GM18499 (cell line): Measurements from ENCODE around the gene MYO16.

Experiments used
- ATAC-seq: cut with Tn5 transposase; IDR thresholded peaks from one replicate; pipeline ENCODE4 v1.9.1; 2021; ENCODE audit warnings: moderate number of reproducible peaks; ENCODE audit not compliant: insufficient read depth, unreplicated experiment

MYO16 gene

GRCh38 chr13:109159650-109160309, 530.4 kb downstream of the MYO16 start:
- ATAC-seq = no peak

DNA sequence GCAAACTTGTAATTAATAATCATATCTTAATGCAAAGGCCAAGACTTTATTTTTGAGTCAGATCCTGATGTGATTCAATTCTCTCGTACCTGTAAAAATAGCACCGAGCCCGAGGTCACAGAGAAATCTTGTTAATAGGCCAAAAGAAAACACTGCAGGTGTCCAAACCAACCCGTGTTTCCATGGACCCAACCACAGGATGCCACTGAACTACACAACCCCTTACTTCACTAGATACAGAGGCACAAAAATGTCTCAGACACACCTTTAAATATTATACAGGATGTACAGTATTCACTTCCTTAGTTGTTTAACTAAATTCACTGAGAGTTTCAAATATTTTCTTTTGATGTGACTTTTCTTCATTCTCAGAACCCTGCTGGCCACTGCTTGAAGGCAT, 530.9 kb downstream of the MYO16 start:
- ATAC-seq = peak; percentile 17

GRCh38 chr13:109160887-109161669, 531.7 kb downstream of the MYO16 start:
- no peak for ATAC-seq

DNA sequence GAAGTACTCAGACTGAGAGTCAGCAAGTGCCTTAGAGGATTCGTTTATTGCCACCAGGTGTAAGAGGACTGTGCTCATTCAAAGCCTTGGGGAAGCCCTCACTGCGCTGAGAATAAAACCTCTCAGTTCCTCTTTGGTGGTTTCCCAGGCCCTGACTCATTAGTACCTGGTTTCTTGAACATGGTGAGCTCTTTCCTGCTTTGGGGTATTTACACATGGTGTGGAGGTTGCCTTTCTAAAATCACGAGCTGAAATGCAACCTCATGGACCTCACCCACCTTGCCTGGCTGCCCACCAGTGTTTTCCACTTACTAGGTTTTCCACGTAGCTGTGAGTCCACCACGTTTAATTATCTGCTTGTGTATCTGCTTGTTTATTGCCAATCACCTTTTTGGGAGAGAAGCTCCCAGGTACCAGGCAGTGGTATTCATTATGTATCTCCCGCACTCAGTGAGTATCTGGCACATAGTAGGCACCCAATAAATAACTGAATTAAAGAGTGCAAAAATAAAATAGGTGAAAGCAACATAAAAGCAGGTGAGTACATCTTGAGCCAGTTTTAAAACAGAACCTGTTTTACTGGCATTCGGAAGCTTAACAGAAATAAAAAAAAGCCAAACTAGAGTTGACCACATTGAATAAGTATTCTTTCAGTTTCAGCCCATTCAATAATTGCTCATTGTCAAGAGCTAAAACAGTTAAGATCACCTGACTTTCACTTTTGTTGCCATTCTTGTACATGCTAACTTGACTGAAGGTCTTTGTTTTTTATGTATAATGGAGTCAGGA, 533.0 kb downstream of the MYO16 start:
- peak; percentile 86 for ATAC-seq

GRCh38 chr13:109163037-109163379, 533.6 kb downstream of the MYO16 start:
- ATAC-seq = peak; percentile 6

- ATAC-seq = no peak
Measured at GRCh38 chr13:109165417-109165904, 536.0 kb downstream of the MYO16 start.

- no peak for ATAC-seq
Measured at GRCh38 chr13:109166804-109167203, 537.4 kb downstream of the MYO16 start.

DNA sequence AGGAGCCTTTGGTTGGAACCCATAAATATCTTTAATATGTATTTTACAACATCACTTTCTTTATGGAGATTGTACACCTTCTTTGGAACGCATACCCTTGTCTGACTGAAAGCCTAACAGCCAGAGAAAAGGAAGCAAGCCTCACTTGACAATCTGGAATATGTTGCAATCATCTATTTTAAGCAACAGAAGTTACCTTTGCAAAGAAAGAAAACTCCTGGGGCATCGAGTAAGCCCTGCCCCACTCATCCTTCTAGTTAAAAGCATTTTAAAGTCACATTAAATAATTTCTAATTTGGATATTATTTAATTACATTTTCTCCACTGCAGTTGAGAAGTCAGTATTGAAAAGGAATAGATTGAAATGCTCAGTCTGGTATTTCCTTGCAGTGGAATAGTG, 542.7 kb downstream of the MYO16 start:
- ATAC-seq = no peak

DNA sequence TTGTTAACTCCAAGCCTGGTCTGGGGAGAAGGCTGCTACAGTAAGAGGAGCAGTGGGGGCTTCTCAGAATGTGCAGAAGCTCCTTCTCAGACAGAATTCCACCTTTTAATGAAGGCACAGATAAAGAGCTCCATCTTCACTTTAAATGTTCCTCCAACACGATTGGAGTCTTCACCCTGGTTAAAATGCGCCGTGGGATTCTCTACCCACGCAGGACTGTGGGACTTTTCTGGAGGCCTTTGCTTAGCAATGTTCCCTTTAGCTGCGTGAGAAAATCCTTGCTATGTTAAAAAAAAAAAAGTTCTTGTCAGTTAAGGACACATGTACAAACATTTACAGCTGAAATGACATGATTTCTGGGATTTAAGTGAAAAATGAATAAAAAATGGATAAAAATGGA, 546.3 kb downstream of the MYO16 start:
- ATAC-seq = no peak

GRCh38 chr13:109180905-109181425, 551.6 kb downstream of the MYO16 start:
- no peak for ATAC-seq

DNA sequence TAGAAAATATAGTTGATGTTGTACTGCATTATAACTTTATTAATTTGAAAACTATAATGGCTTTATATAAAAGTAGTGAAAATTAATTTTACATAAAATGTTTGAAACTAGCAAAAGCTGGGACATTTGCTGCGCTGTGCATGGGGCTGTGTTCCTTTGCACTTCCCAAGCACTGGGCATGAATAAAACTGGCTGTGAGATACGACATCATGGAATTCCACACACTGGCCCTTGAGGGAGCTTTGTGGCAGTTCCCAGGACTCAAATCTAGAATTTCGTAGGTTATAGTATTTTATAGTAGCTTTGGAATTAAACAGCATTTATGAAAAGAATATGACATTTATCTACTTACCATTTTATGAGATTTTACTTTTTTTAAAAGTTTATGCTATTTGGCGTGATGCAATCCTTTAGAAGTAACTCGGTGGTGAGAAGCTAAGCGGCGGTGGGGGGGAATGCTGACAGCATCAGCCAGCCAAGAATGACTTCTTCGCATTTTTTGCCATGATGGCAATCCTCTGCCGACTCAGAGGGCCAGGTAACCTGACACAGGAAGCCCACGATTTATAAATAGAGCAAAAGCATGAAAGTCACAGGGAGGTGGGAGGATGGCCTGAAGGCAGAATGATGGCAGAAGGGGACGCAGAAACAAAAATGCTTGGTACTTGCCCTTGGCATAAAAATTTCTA, 553.5 kb downstream of the MYO16 start:
- no peak for ATAC-seq

- ATAC-seq = no peak
Measured at GRCh38 chr13:109191413-109191812, 562.0 kb downstream of the MYO16 start.

- no peak for ATAC-seq
Measured at GRCh38 chr13:109192306-109192705, 562.9 kb downstream of the MYO16 start.

GRCh38 chr13:109196948-109197347, 567.5 kb downstream of the MYO16 start:
- ATAC-seq = no peak

DNA sequence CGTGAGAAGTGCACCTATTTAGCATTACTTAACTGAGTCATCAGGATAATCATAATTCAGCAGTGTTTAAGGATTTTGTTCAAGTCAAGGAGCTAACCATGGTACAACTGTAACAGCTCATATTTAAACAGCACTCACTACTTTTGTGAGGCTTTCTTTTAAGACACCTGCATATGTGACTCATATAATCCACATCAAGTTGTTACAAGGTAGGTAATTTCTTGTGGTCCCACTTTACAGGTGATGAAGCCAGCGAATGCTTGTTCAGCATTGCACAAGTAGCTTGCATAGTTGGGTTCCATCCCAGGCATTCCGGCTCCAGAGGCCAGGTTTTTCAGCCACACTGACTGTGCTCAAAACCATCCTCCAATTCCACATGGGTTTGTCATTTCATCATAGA, 569.2 kb downstream of the MYO16 start:
- ATAC-seq = no peak

DNA sequence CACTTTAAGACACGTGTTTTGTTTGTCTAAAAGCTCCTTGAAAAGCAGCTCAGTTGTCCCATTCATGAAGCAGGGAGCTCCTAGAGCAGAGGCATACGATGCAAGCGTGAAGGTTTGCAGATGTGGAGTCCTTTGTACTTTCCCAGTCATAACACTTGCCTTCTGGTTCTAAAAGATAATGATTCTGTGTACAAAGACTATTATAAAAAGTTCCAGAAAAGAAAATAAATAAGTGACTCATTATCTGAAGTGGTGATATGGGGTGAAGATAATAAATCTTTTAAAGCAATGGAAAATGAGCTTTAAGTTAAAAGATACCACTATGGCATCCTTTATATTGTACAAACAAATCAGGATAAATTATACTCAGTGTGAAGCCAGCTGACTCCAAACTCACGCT, 569.9 kb downstream of the MYO16 start:
- ATAC-seq = no peak

GRCh38 chr13:109200556-109200955, 571.1 kb downstream of the MYO16 start:
- no peak for ATAC-seq

DNA sequence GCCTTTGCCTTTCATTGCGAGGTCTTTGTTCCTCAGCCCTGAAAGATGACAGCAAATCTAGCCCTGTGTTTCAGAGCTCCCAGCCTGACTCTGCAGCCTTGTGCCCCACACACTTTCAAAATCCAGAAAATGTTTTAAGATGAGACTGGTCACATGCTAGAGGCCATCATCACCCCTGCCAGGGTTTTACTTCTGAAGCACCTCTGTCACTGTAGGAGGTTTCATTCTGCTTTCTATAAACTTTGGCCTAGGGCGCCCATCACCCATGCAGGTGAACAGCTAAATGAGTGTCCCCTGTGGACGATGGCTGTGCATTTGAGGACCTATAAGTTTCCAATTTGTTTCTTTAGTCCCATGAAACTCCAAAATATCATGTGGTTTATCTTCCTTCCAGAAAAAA, 574.2 kb downstream of the MYO16 start:
- ATAC-seq = no peak

DNA sequence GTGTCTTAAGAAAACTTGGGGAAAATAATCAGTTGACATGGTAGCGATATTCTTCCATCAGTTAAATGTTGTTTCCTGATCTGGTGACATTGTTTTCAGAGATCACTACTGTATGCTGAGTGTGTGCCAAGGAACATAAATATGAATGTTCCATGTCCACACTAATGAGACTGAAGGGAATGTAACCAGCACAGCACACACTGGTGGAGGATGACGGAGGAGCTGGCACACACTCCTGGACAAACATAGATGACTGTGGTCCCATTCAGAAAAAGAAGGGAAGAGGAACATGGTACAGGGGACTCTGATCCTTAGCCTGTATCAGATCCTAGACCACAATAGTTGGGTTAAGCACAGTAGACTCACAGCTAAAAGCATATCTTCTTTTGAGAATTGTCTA, 574.8 kb downstream of the MYO16 start:
- no peak for ATAC-seq

GRCh38 chr13:109204657-109205056, 575.2 kb downstream of the MYO16 start:
- ATAC-seq = no peak
